IPS DF 19.7 (cell line): ENCODE data around the gene NSMCE4A.
"Not testable (repeated sequence)": the region's sequence is repeated elsewhere in the genome, so short reads cannot be mapped to it uniquely, and the experiment has no call there.

ENCODE experiments used
- DNase-seq: peaks from one replicate; pipeline ENCODE4 v3.0.0-alpha.2; 2013; ENCODE audit warnings: low read depth, low spot score

NSMCE4A gene

GRCh38 chr10:121936295-121936694 is 38.7 kb downstream of the NSMCE4A start:
- DNase-seq: no peak

- no peak for DNase-seq
Measured at GRCh38 chr10:121935702-121936101, 39.3 kb downstream of the NSMCE4A start.

GRCh38 chr10:121930268-121931085 is 44.5 kb downstream of the NSMCE4A start:
- not testable (repeated sequence) for DNase-seq

- not testable (repeated sequence) for DNase-seq
Measured at GRCh38 chr10:121929585-121930267, 45.3 kb downstream of the NSMCE4A start.

- DNase-seq: no peak
Measured at GRCh38 chr10:121928528-121928884, 46.5 kb downstream of the NSMCE4A start.

GRCh38 chr10:121927841-121928527 is 47.0 kb downstream of the NSMCE4A start, which contains the start of gene ATE1:
TSS of gene ATE1 (minus strand) at chr10:121928031. CDS start at chr10:121927949, 82 bp downstream.
- peak; percentile 68 for DNase-seq

- no peak for DNase-seq
Measured at GRCh38 chr10:121927318-121927840, 47.6 kb downstream of the NSMCE4A start.

GRCh38 chr10:121926671-121927317 is 48.2 kb downstream of the NSMCE4A start:
- DNase-seq: no peak

- no peak for DNase-seq
Measured at GRCh38 chr10:121926157-121926556, 48.9 kb downstream of the NSMCE4A start.

- no peak for DNase-seq
Measured at GRCh38 chr10:121921238-121921931, 53.6 kb downstream of the NSMCE4A start.

- DNase-seq: no peak
Measured at GRCh38 chr10:121919666-121920065, 55.4 kb downstream of the NSMCE4A start.

- DNase-seq: not testable (repeated sequence)
Measured at GRCh38 chr10:121918800-121919199, 56.2 kb downstream of the NSMCE4A start.

GRCh38 chr10:121914661-121915060 is 60.4 kb downstream of the NSMCE4A start:
- no peak for DNase-seq

GRCh38 chr10:121911421-121911697 is 63.7 kb downstream of the NSMCE4A start:
- DNase-seq: no peak

- DNase-seq: no peak
Measured at GRCh38 chr10:121910673-121911420, 64.2 kb downstream of the NSMCE4A start.
